NB4 (cell line): Measurements from ENCODE around the gene THSD7A.

Source experiments
- CTCF ChIP-seq: IDR thresholded peaks from one replicate; pipeline ENCODE4 v1.5.1; 2012; ENCODE audit warnings: low read depth, low read length
- MAX ChIP-seq: IDR thresholded peaks from 2 replicates; pipeline ENCODE4 v1.6.1; 2011; ENCODE audit warnings: low read depth, low read length
- POLR2A ChIP-seq: IDR thresholded peaks from 2 replicates; pipeline ENCODE4 v1.6.1; 2011; ENCODE audit warnings: mild to moderate bottlenecking; ENCODE audit not compliant: insufficient read length; ENCODE audit errors: extremely low read depth

GRCh38 chr7:11332186-11332864, 499.7 kb downstream of the THSD7A start:
- no peak for TF ChIP-seq CTCF
- no peak for TF ChIP-seq POLR2A
- no peak for TF ChIP-seq MAX
